ENCODE results near the gene PGAP6.

GRCh38 chr16:376817-377418, 4.9 kb downstream of the PGAP6 start:
- no peak for TF ChIP-seq GATA2 (IDR thresholded peaks at IDR 0.05; ENCODE audit: low read depth, low read length)
- no peak for TF ChIP-seq GATA3 (IDR thresholded peaks at IDR 0.05; ENCODE audit: low read depth, low read length)

Data from SH-SY5Y (cell line).